ENCODE data around the gene RC3H1. TPM values are rescaled to one million over a fixed set of nuclear protein-coding genes. Genes with fewer than 3 reads are reported as not detected.
A peak's percentile ranks its signal among the peaks of the same experiment; 100 is the strongest.
"Not testable (repeated sequence)": the region's sequence is repeated elsewhere in the genome, so short reads cannot be mapped to it uniquely, and the experiment has no call there.

The RC3H1 gene
- total RNA-seq, result 23.2 TPM
- long read RNA-seq, partial matches to known transcripts, result 5 of 7 reads
- long read RNA-seq, other reads (novel, unspliced or antisense), result 2 of 7 reads

DNA sequence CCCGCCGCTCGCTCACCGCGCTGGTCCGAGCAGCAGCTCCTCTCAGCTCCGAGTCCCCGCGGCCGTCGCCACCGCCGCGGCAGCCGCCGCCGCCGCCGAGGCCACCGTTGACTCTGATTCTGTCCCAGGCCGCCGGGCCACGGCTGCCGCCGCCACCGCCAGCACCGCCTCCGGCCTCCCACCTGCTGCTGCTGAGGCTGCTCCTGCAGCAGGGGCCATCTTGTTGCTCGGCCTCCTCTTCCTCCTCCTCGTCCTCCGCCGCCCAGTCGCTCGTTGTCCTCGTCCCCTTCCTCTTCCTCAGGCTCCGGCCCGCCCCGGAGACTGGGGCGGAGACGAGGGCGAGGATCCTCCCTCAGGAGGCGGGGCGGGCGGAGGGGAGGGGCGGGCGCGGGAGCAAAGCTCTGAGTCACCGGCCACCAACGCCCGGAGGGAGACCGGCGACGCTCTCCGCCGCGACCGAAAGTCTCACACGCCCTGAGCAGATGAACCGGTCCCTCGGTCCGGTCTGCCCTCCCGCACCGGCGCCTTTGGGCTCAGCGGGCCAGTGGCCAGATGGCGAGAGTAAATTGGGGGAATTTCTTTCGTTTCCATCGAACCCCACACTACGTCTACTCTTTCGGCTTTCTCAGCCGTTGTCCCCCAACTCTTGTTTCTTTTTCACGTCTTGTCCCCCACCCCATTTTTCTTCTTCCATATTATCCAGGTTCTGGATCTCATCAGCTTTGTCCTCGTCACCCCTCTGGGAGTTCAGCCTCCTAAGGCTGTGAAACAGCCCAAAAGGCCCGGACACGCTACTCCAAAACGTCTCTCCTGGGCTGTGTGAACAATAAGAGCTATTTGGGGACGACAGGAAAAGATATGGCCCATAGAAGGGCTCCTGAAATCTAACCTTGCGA is at the start of gene RC3H1:
Gene RC3H1 (minus strand): TSS at position 278 of the 896 bp plus-strand sequence. CDS start 29,372 bp downstream, outside the sequence.
- ATAC-seq (peak; percentile 98), DNase-seq (peak; percentile 94)
- intact Hi-C loops (cut with micrococcal nuclease), result no loop called here

- intact Hi-C loops (cut with micrococcal nuclease), result no loop called here
- no peak for ATAC-seq
- no peak for DNase-seq
Measured at GRCh38 chr1:174070614-174071013, 48.5 kb upstream of the RC3H1 start.

DNA sequence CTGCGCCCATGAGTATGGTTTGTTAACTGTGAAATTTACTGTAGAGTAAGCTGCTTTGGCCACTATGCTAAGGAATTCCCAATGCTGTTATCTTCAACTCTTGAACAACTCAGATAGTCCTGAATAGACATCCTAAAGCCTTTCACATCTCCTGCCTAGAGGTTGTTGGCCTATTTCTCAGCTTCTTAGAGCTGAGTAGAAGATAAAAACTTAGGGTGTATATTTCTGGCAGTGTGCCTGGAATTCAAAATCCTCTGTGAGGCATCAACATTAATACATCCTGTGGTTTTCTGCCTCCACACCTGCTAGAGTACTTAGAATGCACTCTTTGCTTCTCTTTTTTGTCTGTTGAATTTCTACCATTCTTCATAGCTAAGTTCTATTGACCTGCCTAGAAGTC is 45.8 kb upstream of the RC3H1 start:
- intact Hi-C loops (cut with micrococcal nuclease), result no loop called here
- no peak for DNase-seq
- no peak for ATAC-seq

- intact Hi-C loops (cut with micrococcal nuclease), result no loop called here
- ATAC-seq (no peak), DNase-seq (no peak)
Measured at GRCh38 chr1:174060090-174060489, 37.9 kb upstream of the RC3H1 start.

DNA sequence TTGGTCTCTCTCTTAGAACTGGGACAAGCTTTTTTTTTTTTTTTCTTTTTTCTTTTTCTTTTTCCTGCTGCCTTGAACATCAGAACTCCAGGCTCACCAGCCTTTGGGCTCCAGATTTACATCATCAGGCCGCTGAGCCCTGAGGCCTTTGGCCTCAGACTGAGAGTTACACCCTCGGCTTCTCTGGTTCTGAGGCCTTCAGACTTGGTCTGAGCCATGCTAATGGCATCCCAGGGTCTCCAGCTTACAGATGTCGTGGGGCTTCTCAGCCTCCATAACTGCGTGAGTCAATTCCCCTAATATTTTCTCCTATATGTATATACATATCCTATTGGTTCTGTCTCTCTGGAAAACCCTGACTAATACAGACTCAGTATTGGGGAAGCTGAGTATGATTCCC is 36.5 kb upstream of the RC3H1 start:
- intact Hi-C loops (cut with micrococcal nuclease), result no loop called here
- DNase-seq (no peak), ATAC-seq (no peak)

DNA sequence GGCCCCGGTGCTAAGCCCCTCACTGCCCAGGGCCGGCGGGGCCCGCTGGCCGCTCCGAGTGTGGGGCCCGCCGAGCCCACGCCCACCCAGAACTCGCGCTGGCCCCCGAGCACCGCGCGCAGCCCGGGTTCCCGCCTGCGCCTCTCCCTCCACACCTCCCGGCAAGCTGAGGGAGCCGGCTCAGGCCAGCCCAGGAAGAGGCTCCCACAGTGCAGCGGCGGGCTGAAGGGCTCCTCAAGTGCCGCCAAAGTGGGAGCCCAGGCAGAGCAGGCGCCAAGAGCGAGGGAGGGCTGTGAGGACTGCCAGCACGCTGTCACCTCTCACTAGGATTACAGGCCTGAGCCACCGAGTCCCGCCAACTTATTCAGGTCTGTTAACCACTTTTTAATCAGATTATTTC is 34.5 kb upstream of the RC3H1 start:
- intact Hi-C loops (cut with micrococcal nuclease); DNase-seq; ATAC-seq: not testable (repeated sequence)

- intact Hi-C loops (cut with micrococcal nuclease); ATAC-seq; DNase-seq: not testable (repeated sequence)
Measured at GRCh38 chr1:174055797-174056196, 33.6 kb upstream of the RC3H1 start.

GRCh38 chr1:174053826-174054225 is 31.7 kb upstream of the RC3H1 start:
- ATAC-seq (no peak), DNase-seq (no peak)
- intact Hi-C loops (cut with micrococcal nuclease), result no loop called here

GRCh38 chr1:174052621-174053020 is 30.5 kb upstream of the RC3H1 start:
- no peak for DNase-seq
- ATAC-seq, result no peak
- intact Hi-C loops (cut with micrococcal nuclease), result no loop called here

DNA sequence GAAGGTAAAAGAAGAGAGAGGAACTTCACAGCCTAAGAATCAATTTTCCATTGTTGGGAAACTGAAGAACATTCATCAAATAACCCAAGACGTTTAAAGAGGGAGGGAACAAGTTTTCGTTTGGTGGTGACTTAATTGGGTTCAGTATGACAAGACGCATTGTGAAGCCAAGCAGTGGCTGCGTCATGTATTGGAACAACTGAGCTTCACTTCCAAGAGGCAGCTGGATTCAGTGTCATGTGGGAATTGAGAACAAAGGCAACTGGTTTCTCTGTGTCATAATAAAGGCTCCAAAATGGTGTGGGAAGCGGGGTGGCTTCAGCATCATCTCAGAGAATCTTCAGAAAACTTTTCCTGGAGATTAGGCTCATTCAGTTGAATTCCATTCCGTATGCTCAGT is 29.8 kb upstream of the RC3H1 start:
- ATAC-seq (peak; percentile 70), DNase-seq (no peak)
- intact Hi-C loops (cut with micrococcal nuclease), result no loop called here

DNA sequence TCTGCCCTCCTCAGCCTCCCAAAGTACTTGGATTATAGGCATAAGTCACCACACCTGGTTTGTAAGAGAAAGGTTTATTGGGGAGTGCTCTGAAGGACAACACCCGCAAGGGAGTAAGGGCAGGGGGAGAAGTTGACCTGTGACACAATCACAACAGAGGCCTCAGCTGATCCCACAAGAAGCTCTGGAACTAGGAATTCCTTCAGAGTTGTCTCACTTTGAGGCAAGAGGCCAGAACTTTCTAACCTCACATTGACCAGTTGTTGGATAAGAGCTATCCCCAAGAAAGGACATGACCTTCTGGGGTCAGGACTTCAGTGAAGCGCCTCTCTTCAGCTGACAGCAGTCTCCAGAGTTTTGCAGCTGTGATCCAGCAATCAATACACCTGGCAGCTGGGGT is 27.4 kb upstream of the RC3H1 start:
- no peak for ATAC-seq
- intact Hi-C loops (cut with micrococcal nuclease), result no loop called here
- DNase-seq, result no peak

GRCh38 chr1:174044418-174045222 is 22.5 kb upstream of the RC3H1 start:
- intact Hi-C loops (cut with micrococcal nuclease), result no loop called here
- DNase-seq, result no peak
- no peak for ATAC-seq

DNA sequence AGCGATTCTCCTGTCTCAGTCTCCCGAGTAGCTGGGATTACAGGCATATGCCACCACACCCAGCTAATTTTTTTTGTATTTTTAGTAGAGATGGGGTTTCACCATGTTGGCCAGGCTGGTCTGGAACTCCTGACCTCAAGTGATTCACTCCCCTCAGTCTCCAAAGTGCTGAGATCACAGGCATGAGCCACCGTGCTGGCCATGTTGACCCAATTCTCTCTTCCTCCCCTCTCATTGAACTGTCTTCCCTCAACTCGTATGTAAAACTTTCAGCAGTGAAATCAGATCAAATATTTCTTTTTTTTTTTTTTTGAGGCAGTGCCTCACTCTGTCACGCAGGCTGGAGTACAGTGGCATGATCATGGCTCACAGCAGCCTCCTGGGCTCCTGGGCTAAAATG is 20.4 kb upstream of the RC3H1 start:
- ATAC-seq; intact Hi-C loops (cut with micrococcal nuclease); DNase-seq: not testable (repeated sequence)

GRCh38 chr1:174041369-174041768 is 19.2 kb upstream of the RC3H1 start:
- intact Hi-C loops (cut with micrococcal nuclease), result no loop called here
- DNase-seq, result no peak
- no peak for ATAC-seq

DNA sequence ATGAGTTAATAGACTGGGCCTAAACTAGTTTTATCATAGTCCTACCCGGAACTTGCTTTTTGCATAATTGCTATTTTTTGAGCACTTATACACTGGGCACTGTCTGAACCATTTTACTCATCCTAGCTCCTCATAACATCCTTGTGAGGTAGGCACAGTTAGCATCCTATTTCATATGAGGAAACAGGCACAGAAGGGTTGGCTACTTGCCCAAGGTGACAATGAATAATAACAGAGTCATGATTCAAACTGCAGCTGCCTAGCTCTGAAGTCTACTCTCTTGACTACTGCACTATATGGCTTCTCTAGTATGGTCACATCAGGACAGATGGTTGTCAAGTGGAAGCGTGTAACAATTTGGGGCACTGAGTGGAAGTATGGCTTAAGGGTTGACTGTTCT is 18.2 kb upstream of the RC3H1 start:
- intact Hi-C loops (cut with micrococcal nuclease), result no loop called here
- DNase-seq, result no peak
- no peak for ATAC-seq

DNA sequence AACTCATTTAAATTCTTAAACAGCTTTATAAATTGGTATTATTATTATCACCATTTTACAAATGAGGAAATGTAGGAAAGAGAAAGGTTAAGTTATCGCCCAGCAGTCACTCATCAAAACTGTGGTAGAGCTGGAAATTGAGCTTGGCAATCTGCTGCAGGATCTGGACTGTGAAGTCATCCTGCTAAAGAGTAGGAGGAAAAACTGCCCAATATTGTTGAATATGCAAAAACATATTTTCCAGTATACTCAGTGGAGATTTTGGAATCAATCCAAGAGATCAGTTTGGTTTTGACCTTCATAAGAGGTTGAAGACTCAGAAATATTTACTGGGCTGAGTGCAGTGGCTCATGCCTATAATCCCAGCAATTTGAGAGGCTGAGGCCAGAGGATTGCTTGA is 16.9 kb upstream of the RC3H1 start:
- DNase-seq, result no peak
- ATAC-seq, result no peak
- intact Hi-C loops (cut with micrococcal nuclease), result no loop called here

- ATAC-seq (no peak), DNase-seq (no peak)
- intact Hi-C loops (cut with micrococcal nuclease), result no loop called here
Measured at GRCh38 chr1:174036798-174037197, 14.6 kb upstream of the RC3H1 start.

GRCh38 chr1:174036204-174036603 is 14.0 kb upstream of the RC3H1 start:
- peak; percentile 72 for ATAC-seq
- intact Hi-C loops (cut with micrococcal nuclease), result no loop called here
- no peak for DNase-seq

DNA sequence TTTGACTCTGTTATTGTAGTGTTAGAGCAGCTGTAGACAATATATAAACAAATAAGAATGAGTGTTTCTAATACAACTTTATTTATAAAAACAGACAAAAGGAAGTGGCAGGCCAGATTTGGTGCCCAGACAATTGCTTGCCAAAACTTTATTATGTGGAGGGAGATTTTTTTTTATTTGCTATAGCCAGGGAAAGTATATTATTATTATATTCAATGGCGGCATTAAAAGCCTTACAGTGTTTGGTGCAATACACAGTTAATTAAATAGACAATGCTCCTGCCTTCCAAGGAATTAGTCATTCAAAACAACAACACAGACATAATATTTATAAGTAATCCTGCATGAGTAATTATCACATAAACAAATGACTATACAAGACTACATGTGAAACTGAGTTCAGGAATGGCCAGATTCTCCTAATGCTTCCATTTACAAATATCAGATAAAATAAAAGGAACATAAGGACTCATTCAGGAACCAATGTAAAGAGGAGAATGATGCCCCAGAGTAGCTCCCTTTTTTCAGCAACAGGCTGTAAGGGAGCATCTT is 10.6 kb upstream of the RC3H1 start:
- DNase-seq (no peak), ATAC-seq (no peak)
- intact Hi-C loops (cut with micrococcal nuclease), result no loop called here

GRCh38 chr1:174031099-174031498 is 8.9 kb upstream of the RC3H1 start:
- intact Hi-C loops (cut with micrococcal nuclease), result no loop called here
- DNase-seq (no peak), ATAC-seq (no peak)
